SW 1271 (cell line): ENCODE results near the gene ABHD10.
"Not testable (repeated sequence)": the region's sequence is repeated elsewhere in the genome, so short reads cannot be mapped to it uniquely, and the experiment has no call there.

Experiments
- DNase-seq, 2 experiments: peaks; one replicate each; lab custom pipeline; 2025; lab: John Stamatoyannopoulos, UW

ABHD10 gene

DNA sequence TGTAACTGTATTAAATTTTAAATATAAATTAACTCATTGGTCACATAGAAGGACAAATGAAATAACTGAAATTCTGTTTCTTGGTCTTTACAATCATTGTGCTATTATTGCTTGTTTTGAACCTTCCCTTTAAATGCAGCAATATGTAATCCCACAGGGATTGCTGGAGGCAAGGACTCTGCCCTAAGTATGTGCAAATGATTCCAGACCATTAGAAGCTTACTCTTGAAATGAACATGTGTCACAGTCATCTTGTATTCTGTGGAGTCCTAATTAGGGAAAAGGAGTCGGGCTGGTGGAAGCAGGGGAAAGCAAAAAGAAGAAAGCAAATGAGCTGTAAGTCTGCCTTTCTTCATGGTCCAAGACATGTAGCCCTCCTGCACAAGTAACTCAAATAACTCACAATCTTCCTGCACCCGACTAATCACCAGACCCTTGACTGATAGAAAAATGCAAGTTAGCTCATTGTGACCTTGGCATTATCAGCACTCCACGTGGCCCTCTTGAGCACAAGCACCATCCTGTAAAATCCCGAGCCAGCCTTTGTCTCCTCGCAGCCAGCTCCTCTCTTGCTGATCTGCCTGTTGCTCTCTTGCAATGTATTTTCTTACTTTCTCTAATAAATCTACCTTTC lies 53.4 kb downstream of the ABHD10 start:
- DNase-seq, result no peak

DNA sequence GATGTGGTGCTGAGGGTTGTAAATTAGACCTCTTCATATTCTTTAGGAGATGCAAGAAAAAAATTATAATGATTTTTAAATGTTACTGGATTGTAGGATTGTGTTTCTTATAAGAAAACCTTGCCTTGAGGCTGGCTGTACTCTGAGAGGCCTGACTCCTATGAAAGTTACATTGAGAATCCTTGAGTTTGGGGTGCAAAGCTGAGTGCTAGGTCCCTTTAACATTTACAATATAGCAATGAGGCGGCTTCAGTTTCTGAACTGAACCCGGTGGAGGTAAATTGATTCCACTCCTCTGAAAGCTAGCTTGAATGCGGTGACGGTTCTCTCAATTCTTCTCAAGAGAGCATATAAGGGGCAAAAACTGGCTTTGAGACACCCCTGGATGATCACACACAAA lies 55.6 kb downstream of the ABHD10 start, which contains the start of gene TMPRSS7:
Gene TMPRSS7 (plus strand): TSS at position 301 of the 400 bp plus-strand sequence. CDS start 110 bp downstream, outside the sequence.
- DNase-seq, result no peak

GRCh38 chr3:112035241-112035640 lies 56.4 kb downstream of the ABHD10 start:
- no peak for DNase-seq

DNA sequence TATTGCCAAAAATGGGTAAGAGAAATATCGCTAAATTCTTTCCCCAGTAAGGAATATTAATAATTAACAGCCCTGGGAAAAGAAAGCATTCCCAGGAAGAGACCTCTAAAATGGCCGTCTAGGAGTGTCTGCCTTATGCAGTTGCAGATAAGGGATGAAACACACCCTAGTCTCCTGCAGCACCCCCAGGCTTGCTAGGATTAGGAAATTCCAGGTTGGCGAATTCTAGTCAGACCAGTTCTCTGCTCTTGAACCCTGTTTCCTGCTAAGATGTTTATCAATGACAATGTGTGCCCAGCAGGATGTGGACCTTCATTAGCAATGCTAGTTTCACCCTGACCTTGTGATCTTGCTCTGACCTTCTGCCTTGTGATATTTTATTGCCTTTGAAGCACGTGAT lies 58.4 kb downstream of the ABHD10 start:
- not testable (repeated sequence) for DNase-seq

DNA sequence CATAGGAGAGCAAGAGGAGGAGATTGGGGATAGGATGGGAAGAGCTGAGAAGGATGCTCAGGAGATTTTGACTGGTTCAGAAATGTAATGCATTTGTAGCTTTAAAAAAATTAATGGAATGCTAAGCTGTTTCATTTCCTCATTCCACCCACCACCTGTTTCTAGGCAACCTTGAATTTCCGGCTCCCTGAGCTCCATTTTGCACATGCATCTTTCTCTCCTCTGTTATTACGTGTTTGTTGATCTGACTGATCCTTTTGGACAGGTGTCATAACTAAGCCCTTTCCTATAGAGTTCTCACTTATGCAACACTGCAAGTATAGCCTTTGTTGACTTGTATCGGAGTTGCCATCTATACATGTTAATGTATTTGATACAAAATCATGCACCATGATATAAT lies 60.0 kb downstream of the ABHD10 start:
- DNase-seq, result no peak

- DNase-seq, result no peak
These were observed 62.5 kb downstream of the ABHD10 start for GRCh38 chr3:112041321-112041720.

- no peak for DNase-seq
These were observed 64.0 kb downstream of the ABHD10 start for GRCh38 chr3:112042842-112043280.
